Erythroblast (primary cell): ENCODE data around the gene CLMN.

ENCODE experiments used
- GATA1 ChIP-seq: IDR thresholded peaks from 2 replicates; pipeline ENCODE4 v1.6.1; 2011; ENCODE audit warnings: low read depth, mild to moderate bottlenecking, control low read depth, low read length, moderate library complexity
- POLR2A ChIP-seq: IDR thresholded peaks from 2 replicates; pipeline ENCODE4 v1.6.1; 2011; ENCODE audit warnings: mild to moderate bottlenecking, low read length

DNA sequence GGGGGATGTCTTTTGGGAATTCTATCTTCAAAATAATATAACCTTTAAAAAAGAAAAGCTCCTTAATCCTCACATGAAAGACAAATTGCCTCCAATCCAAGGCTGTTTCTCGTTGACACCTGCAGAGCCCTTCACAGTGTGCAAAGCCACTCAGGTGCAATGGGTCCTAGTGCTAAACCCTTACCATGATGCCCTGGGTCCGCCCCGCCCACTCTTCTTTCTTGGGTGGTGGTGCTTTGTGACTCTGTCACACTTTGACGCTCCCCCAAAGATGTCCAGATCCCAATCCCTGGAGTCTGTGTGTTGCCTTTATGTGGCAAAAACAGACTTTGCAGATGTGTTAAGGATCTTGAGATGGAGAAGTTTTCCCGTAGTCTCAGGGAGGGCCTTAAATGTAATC lies 29.7 kb downstream of the CLMN start:
- TF ChIP-seq POLR2A = no peak
- no peak for TF ChIP-seq GATA1
